Mucosa of descending colon (tissue), 3 donors: Measurements from ENCODE around the gene PCBP3. TPM values are rescaled to one million over a fixed set of nuclear protein-coding genes. Genes with fewer than 3 reads are reported as not detected.

Experiments used
- ATAC-seq: fragments of 200-7000 bp; cut with Tn5 transposase; one replicate; pipeline ENCODE4 v1.9.1; 2020; ENCODE audit warnings: mild to moderate bottlenecking, moderate library complexity
- DNase-seq, 3 donors: peaks; one replicate each; pipeline ENCODE4 v3.0.0-alpha.2; 2020
- H3K36me3 ChIP-seq: fragments of 200-600 bp; one replicate; pipeline ENCODE4 v1.8.0; 2021; ENCODE audit warnings: low read depth, mild to moderate bottlenecking
- H3K4me1 ChIP-seq: fragments of 200-600 bp; one replicate; pipeline ENCODE4 v1.8.0; 2021; ENCODE audit warnings: low read depth, mild to moderate bottlenecking
- H3K4me3 ChIP-seq: fragments of 200-600 bp; one replicate; pipeline ENCODE4 v1.8.0; 2021; ENCODE audit warnings: mild to moderate bottlenecking
- H3K9me3 ChIP-seq: fragments of 200-600 bp; one replicate; pipeline ENCODE4 v1.8.0; 2021; ENCODE audit warnings: mild to moderate bottlenecking
- CTCF ChIP-seq: fragments of 200-600 bp; IDR thresholded peaks from one replicate; pipeline ENCODE4 v1.8.0; 2022; ENCODE audit warnings: antibody characterized with exemption, mild to moderate bottlenecking
- intact Hi-C, 2 donors: fragments of 100-400 bp; cut with DNase I in 1 of 2; cut with micrococcal nuclease in 1 of 2; formaldehyde crosslinking; loops; one replicate each; pipeline versions ENCODE4 v1.11.0 to v1.11.1; 2022; cut with DNase I, micrococcal nuclease
- total RNA-seq, 3 donors: library from RNA; stranded (reverse); fragmentation: NEBNext Ultra II Directional in 2 of 3; extraction: Animal tissue kit (Norgen Biotek cat#: 25700) in 2 of 3; gene quantifications; one replicate each; pipeline versions ENCODE4 v1.2.1 to v1.2.4, GENCODE V29; 2021 to 2023
- donor health status: DM: no; HTN: no; CAD: no; lungs with moderate emphysema.
- donor health status: DM: no; HTN: no; CAD: no.
- donor health status: DM: no; HTN: yes; CAD: no.

Gene PCBP3
- total RNA-seq, 3 donors from 2014 or later = 4.5 to 18.4 (median 7.6) TPM

GRCh38 chr21:45845063-45845769 lies 201.7 kb downstream of the PCBP3 start:
- DNase-seq (no peak), ATAC-seq (no peak)
- Histone ChIP-seq H3K4me3 (no peak overlapping the region), H3K9me3 (peaks cover 9% of the 10 kb centered on the region), H3K4me1 (no peaks in the 10 kb centered on the region), H3K36me3 (no peaks in the 10 kb centered on the region)
- TF ChIP-seq CTCF = no peak
- intact Hi-C loops = no loop called here

- intact Hi-C loops = no loop called here
- ATAC-seq (no peak), DNase-seq (no peak)
- Histone ChIP-seq H3K4me3 (no peak overlapping the region), H3K4me1 (no peaks in the 10 kb centered on the region), H3K9me3 (peaks cover 5% of the 10 kb centered on the region), H3K36me3 (no peaks in the 10 kb centered on the region)
- TF ChIP-seq CTCF = no peak
These were observed 202.2 kb downstream of the PCBP3 start for GRCh38 chr21:45845770-45846090.

GRCh38 chr21:45846373-45847160 lies 203.0 kb downstream of the PCBP3 start:
- no peak overlapping the region for H3K4me3 ChIP-seq
- H3K4me1 ChIP-seq = no peaks in the 10 kb centered on the region
- no peaks in the 10 kb centered on the region for H3K36me3 ChIP-seq
- intact Hi-C loops = no loop called here
- DNase-seq (no peak), ATAC-seq (no peak)
- H3K9me3 ChIP-seq = no peaks in the 10 kb centered on the region
- TF ChIP-seq CTCF = no peak

- Histone ChIP-seq H3K4me3 (no peak overlapping the region), H3K9me3 (no peaks in the 10 kb centered on the region), H3K36me3 (no peaks in the 10 kb centered on the region), H3K4me1 (no peaks in the 10 kb centered on the region)
- no peak for DNase-seq
- intact Hi-C loops = no loop called here
- no peak for TF ChIP-seq CTCF
- no peak for ATAC-seq
These were observed 204.3 kb downstream of the PCBP3 start for GRCh38 chr21:45847870-45848269.

- H3K9me3 ChIP-seq = no peaks in the 10 kb centered on the region
- no peak for TF ChIP-seq CTCF
- DNase-seq (no peak), ATAC-seq (no peak)
- intact Hi-C loops = no loop called here
- H3K4me1 ChIP-seq = no peaks in the 10 kb centered on the region
- H3K4me3 ChIP-seq = no peak overlapping the region
- no peaks in the 10 kb centered on the region for H3K36me3 ChIP-seq
These were observed 204.8 kb downstream of the PCBP3 start for GRCh38 chr21:45848331-45848730.
